WERI-Rb-1 (cell line): Measurements from ENCODE around the gene DGKQ.

ENCODE experiments used
- DNase-seq: peaks from one replicate; pipeline ENCODE4 v3.0.0-alpha.2; 2020
- H3K27ac ChIP-seq: fragments of 250-450 bp; sonication (Bioruptor Pico); 2 replicates; pipeline ENCODE4 v1.5.1; 2020; ENCODE audit warnings: mild to moderate bottlenecking, moderate library complexity
- H3K27me3 ChIP-seq: fragments of 250-450 bp; sonication (Bioruptor Pico); 2 replicates; pipeline ENCODE4 v1.5.1; 2021; ENCODE audit warnings: mild to moderate bottlenecking, low read depth, moderate library complexity; ENCODE audit not compliant: insufficient read depth, severe bottlenecking
- H3K36me3 ChIP-seq: fragments of 250-450 bp; sonication (Bioruptor Pico); 2 replicates; pipeline ENCODE4 v1.5.1; 2020; ENCODE audit warnings: mild to moderate bottlenecking, moderate library complexity
- H3K4me3 ChIP-seq: 2 replicates; pipeline ENCODE4 v1.5.1; 2011; ENCODE audit warnings: low read depth, mild to moderate bottlenecking, control low read depth, low read length
- H3K9me3 ChIP-seq: fragments of 250-450 bp; sonication (Bioruptor Pico); 2 replicates; pipeline ENCODE4 v1.5.1; 2021; ENCODE audit warnings: mild to moderate bottlenecking, moderate library complexity; ENCODE audit not compliant: severe bottlenecking
- CTCF ChIP-seq: IDR thresholded peaks from 2 replicates; pipeline ENCODE4 v1.5.1; 2011; ENCODE audit warnings: low read depth, mild to moderate bottlenecking, control low read depth, inconsistent platforms, low read length

Gene DGKQ

GRCh38 chr4:1015746-1016145 lies 42.4 kb upstream of the DGKQ start:
- no peaks in the 10 kb centered on the region for H3K9me3 ChIP-seq
- H3K27ac ChIP-seq, result no peak overlapping the region
- no peak overlapping the region for H3K4me3 ChIP-seq
- H3K36me3 ChIP-seq, result peaks cover 28% of the 10 kb centered on the region
- no peaks in the 10 kb centered on the region for H3K27me3 ChIP-seq
- DNase-seq, result no peak
- no peak for TF ChIP-seq CTCF

GRCh38 chr4:1015179-1015578 lies 41.8 kb upstream of the DGKQ start:
- Histone ChIP-seq H3K27ac (no peak overlapping the region), H3K27me3 (peaks cover 5% of the 10 kb centered on the region), H3K36me3 (peaks cover 28% of the 10 kb centered on the region), H3K9me3 (no peaks in the 10 kb centered on the region), H3K4me3 (no peak overlapping the region)
- no peak for DNase-seq
- TF ChIP-seq CTCF, result no peak

GRCh38 chr4:1014291-1015167 lies 41.2 kb upstream of the DGKQ start:
- H3K27ac ChIP-seq, result no peak overlapping the region

GRCh38 chr4:1013225-1014073 lies 40.1 kb upstream of the DGKQ start:
- H3K9me3 ChIP-seq, result no peaks in the 10 kb centered on the region
- peaks cover 28% of the 10 kb centered on the region for H3K36me3 ChIP-seq
- no peak overlapping the region for H3K4me3 ChIP-seq
- no peak for TF ChIP-seq CTCF
- DNase-seq, result no peak
- H3K27ac ChIP-seq, result no peak overlapping the region
- H3K27me3 ChIP-seq, result peaks cover 6% of the 10 kb centered on the region

More at GRCh38 chr4:1014291-1015167, 41.2 kb upstream of the DGKQ start:
- H3K27me3 ChIP-seq, result peaks cover 6% of the 10 kb centered on the region
- no peak for TF ChIP-seq CTCF
- H3K4me3 ChIP-seq, result no peak overlapping the region
- DNase-seq, result no peak
- H3K36me3 ChIP-seq, result peaks cover 28% of the 10 kb centered on the region
- H3K9me3 ChIP-seq, result no peaks in the 10 kb centered on the region

- H3K4me3 ChIP-seq, result peak overlapping the region; percentile 62
- peaks cover 28% of the 10 kb centered on the region for H3K36me3 ChIP-seq
- H3K27ac ChIP-seq, result peak overlapping the region; percentile 75
- no peaks in the 10 kb centered on the region for H3K9me3 ChIP-seq
- H3K27me3 ChIP-seq, result peaks cover 6% of the 10 kb centered on the region
- no peak for TF ChIP-seq CTCF
- peak; percentile 84 for DNase-seq
Observed at GRCh38 chr4:1012034-1012739, 38.8 kb upstream of the DGKQ start.
